Adrenal gland (tissue), 12 donors: ENCODE results near the gene CKAP2L. TPM values are rescaled to one million over a fixed set of nuclear protein-coding genes. Genes with fewer than 3 reads are reported as not detected.

Experiments
- DNase-seq, 7 donors: peaks; one replicate each; pipeline ENCODE4 v3.0.0-alpha.2; 2019 to 2020
- H3K27ac ChIP-seq, 5 donors: fragments of 200-600 bp; sonication (generic) in 4 of 5; 1 replicate in 3 of 5; 2 replicates in 2 of 5; pipeline versions ENCODE4 v1.5.1 to v1.8.0; 2016 to 2020; ENCODE audit warnings: mild to moderate bottlenecking in 1 of 5
- H3K27me3 ChIP-seq: fragments of 200-600 bp; 2 replicates; pipeline ENCODE4 v1.8.0; 2021
- H3K36me3 ChIP-seq, 2 donors: fragments of 200-600 bp; replicated peaks in 1 of 2; 1 replicate in 1 of 2; 2 replicates in 1 of 2; pipeline versions ENCODE4 v1.5.1 to v1.8.0; 2018 to 2022
- H3K4me1 ChIP-seq, 2 donors: fragments of 200-600 bp; replicated peaks in 1 of 2; 1 replicate in 1 of 2; 2 replicates in 1 of 2; pipeline versions ENCODE4 v1.5.1 to v1.8.0; 2018 to 2021
- H3K4me3 ChIP-seq, 4 donors: fragments of 200-600 bp; sonication (generic) in 3 of 4; one replicate each; pipeline ENCODE4 v1.5.1; 2016 to 2018
- H3K9me3 ChIP-seq, 3 donors: fragments of 200-600 bp; sonication (generic) in 1 of 3; replicated peaks in 1 of 3; 1 replicate in 2 of 3; 2 replicates in 1 of 3; pipeline versions ENCODE4 v1.5.1 to v1.8.0; 2016 to 2021
- POLR2A ChIP-seq, 2 donors: fragments of 450-650 bp; IDR thresholded peaks; one replicate each; pipeline ENCODE4 v1.6.1; 2017; ENCODE audit warnings: antibody characterized with exemption in 2 of 2, mild to moderate bottlenecking in 2 of 2, moderate library complexity in 1 of 2
- WGBS, 4 donors: extraction: QIAGEN DNeasy Blood & Tissue Kit in 2 of 4; methylation state at CpG; one replicate each; pipeline versions ENCODE4 v1.1.5 to v1.1.7; 2013 to 2017; 5-methylcytosine and 5-hydroxymethylcytosine counted together
- intact Hi-C, 2 donors: fragments of 100-400 bp; cut with DNase I; formaldehyde crosslinking; loops; one replicate each; pipeline versions ENCODE4 v1.14.1 to v1.15.0; 2022 to 2023
- polyA plus RNA-seq, 3 donors: library from polyadenylated mRNA; stranded (reverse); fragments of 200-250 nt in 2 of 3; fragments of 350-450 nt in 1 of 3; fragmentation: Illumina TruSeq in 1 of 3; extraction: RNeasy Lipid Tissue Mini Kit (QIAGEN cat#74804) in 1 of 3; gene quantifications; one replicate each; pipeline ENCODE4 v1.2.3, GENCODE V29; 2013 to 2014
- total RNA-seq, 9 donors: library from RNA; depleted of rRNA in 4 of 9; stranded (reverse); fragments of >200 nt in 4 of 9; fragments of 120-200 nt in 1 of 9; fragmentation: NEBNext Ultra II Directional in 1 of 9; extraction: Animal tissue kit (Norgen Biotek cat#: 25700) in 1 of 9; gene quantifications; one replicate each; pipeline versions ENCODE4 v1.1.0 to v1.2.4, GENCODE V29; 2013 to 2023
- TF ChIP-seq, protein P1 (sequence below), 6 experiments: fragments of 450-650 bp in 4 of 6; fragments of 200-600 bp in 2 of 6; sonication (generic) in 1 of 6; IDR thresholded peaks; 1 replicate in 5 of 6; 2 replicates in 1 of 6; pipeline versions ENCODE4 v1.5.1 to v1.8.0; 2016 to 2021; ENCODE audit warnings: antibody characterized with exemption in 6 of 6, mild to moderate bottlenecking in 2 of 6, moderate library complexity in 1 of 6
- donor health status: healthy with polysubstance abuse.
- donor health status: Bipolar disorder and iron deficiency.
- donor health status: DM: yes; HTN: yes; CAD: no.
- donor health status: DM: no; HTN: no; CAD: no.
- donor health status: DM: no; HTN: no; CAD: no.
- donor health status: DM: yes; HTN: yes; CAD: no.

CKAP2L gene
- total and polyA plus RNA-seq, 12 donors: 0.10 to 6.9 (median 0.81) TPM; not detected in 2

GRCh38 chr2:112811841-112812306, 47.5 kb upstream of the CKAP2L start:
- Histone ChIP-seq H3K27ac (peak overlapping the region in 1 of 5 donors; percentile 23), H3K4me3 (no peak overlapping the region), H3K27me3 (no peaks in the 10 kb centered on the region), H3K36me3 (no peaks in the 10 kb centered on the region), H3K4me1 (no peaks in the 10 kb centered on the region), H3K9me3 (peaks cover 0 to 7% (median 0%) of the 10 kb centered on the region in 3 donors)
- TF ChIP-seq, protein P1, sequence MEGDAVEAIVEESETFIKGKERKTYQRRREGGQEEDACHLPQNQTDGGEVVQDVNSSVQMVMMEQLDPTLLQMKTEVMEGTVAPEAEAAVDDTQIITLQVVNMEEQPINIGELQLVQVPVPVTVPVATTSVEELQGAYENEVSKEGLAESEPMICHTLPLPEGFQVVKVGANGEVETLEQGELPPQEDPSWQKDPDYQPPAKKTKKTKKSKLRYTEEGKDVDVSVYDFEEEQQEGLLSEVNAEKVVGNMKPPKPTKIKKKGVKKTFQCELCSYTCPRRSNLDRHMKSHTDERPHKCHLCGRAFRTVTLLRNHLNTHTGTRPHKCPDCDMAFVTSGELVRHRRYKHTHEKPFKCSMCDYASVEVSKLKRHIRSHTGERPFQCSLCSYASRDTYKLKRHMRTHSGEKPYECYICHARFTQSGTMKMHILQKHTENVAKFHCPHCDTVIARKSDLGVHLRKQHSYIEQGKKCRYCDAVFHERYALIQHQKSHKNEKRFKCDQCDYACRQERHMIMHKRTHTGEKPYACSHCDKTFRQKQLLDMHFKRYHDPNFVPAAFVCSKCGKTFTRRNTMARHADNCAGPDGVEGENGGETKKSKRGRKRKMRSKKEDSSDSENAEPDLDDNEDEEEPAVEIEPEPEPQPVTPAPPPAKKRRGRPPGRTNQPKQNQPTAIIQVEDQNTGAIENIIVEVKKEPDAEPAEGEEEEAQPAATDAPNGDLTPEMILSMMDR (IDR thresholded peaks at IDR 0.05): no peak
- no peak for TF ChIP-seq POLR2A (IDR thresholded peaks at IDR 0.05)
- DNase-seq: peak in 1 of 7 donors; percentile 16
- intact Hi-C loops: no loop called here
- WGBS, 4 donors: 38 to 66% (median 56%) methylated on average over 6 to 7 of the region's 7 CpGs

- H3K27ac ChIP-seq: peak overlapping the region in 1 of 5 donors; percentile 23
- no peaks in the 10 kb centered on the region for H3K36me3 ChIP-seq
- H3K4me3 ChIP-seq: no peak overlapping the region
- 76 to 94% (median 86%) methylated on average over 3 of the region's 3 CpGs for WGBS, 4 donors
- no peaks in the 10 kb centered on the region for H3K27me3 ChIP-seq
- peaks cover 0 to 7% (median 0%) of the 10 kb centered on the region in 3 donors for H3K9me3 ChIP-seq
- TF ChIP-seq, protein P1 (IDR thresholded peaks at IDR 0.05): no peak
- TF ChIP-seq POLR2A (IDR thresholded peaks at IDR 0.05): no peak
- DNase-seq: no peak
- no peaks in the 10 kb centered on the region for H3K4me1 ChIP-seq
- intact Hi-C loops: no loop called here
These were observed 46.9 kb upstream of the CKAP2L start for GRCh38 chr2:112811276-112811831.

DNA sequence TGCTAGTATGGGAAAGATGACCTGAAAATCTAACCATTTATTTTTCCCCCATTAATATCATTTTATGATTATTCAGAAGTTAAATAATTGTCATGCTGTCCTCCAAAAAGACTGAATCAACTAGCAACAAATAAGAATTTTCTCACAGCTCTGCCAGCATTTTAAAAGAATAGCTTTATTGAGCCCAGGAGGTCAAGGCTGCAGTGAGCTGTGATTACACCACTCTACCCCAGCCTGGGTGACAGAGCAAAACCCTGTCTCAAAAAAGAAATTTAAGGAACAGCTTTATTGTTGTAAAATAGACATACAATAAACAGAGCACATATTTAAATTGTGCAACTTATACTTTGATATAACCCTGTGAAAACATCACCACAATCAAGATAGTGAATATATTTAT, 44.7 kb upstream of the CKAP2L start:
- TF ChIP-seq, protein P1 (IDR thresholded peaks at IDR 0.05): no peak
- no peak for TF ChIP-seq POLR2A (IDR thresholded peaks at IDR 0.05)
- H3K36me3 ChIP-seq: no peaks in the 10 kb centered on the region
- H3K4me3 ChIP-seq: no peak overlapping the region
- DNase-seq: peak in 3 of 7 donors; percentile 20 to 44 (median 28)
- H3K27ac ChIP-seq: peak overlapping the region in 1 of 5 donors; percentile 22
- no peaks in the 10 kb centered on the region for H3K4me1 ChIP-seq
- no peaks in the 10 kb centered on the region for H3K27me3 ChIP-seq
- peaks cover 0 to 7% (median 0%) of the 10 kb centered on the region in 3 donors for H3K9me3 ChIP-seq
- intact Hi-C loops: no loop called here

- TF ChIP-seq, protein P1 (IDR thresholded peaks at IDR 0.05): no peak
- no peaks in the 10 kb centered on the region for H3K27me3 ChIP-seq
- no peak overlapping the region for H3K27ac ChIP-seq
- DNase-seq: no peak
- H3K9me3 ChIP-seq: peaks cover 0 to 7% (median 0%) of the 10 kb centered on the region in 3 donors
- 95 to 99% (median 96%) methylated on average over 3 of the region's 3 CpGs for WGBS, 4 donors
- H3K36me3 ChIP-seq: no peaks in the 10 kb centered on the region
- intact Hi-C loops: no loop called here
- H3K4me1 ChIP-seq: no peaks in the 10 kb centered on the region
- no peak overlapping the region for H3K4me3 ChIP-seq
These were observed 42.9 kb upstream of the CKAP2L start for GRCh38 chr2:112807233-112807807.
